IMR-90 (cell line): ENCODE measurements around the gene SIX5. TPM values are rescaled to one million over a fixed set of nuclear protein-coding genes. Genes with fewer than 3 reads are reported as not detected.
"Not testable (repeated sequence)": the region's sequence is repeated elsewhere in the genome, so short reads cannot be mapped to it uniquely, and the experiment has no call there.

Experiments used
- ATAC-seq: fragments of 200-7000 bp; cut with Tn5 transposase; 2 replicates; pipeline ENCODE4 v1.9.1; 2020; ENCODE audit warnings: low read depth, mild to moderate bottlenecking, moderate library complexity
- BruUV-seq: library from RNA; stranded (reverse); fragments of 400-500 nt; replicated peaks from 2 replicates; lab custom pipeline; 2021; lab: Mats Ljungman, UMichigan
- CTCF ChIA-PET: fragments of 300-600 bp; formaldehyde crosslinking; extraction: SDS; loops from one replicate; lab custom pipeline; 2021; ENCODE audit warnings: antibody characterized with exemption; lab: Yijun Ruan, JAX
- POLR2A ChIA-PET: fragments of 300-600 bp; sonication (Branson Sonifier 250); formaldehyde crosslinking; loops from one replicate; lab custom pipeline; 2022; ENCODE audit warnings: antibody characterized with exemption; ENCODE audit not compliant: unreplicated experiment; lab: Charles Lee
- DNase-seq: peaks from one replicate; pipeline ENCODE4 v3.0.0; 2013
- H2AFZ ChIP-seq: replicated peaks from 2 replicates; pipeline ENCODE3; 2013; ENCODE audit warnings: low read length, mild to moderate bottlenecking; ENCODE audit not compliant: poor library complexity
- H2AK5ac ChIP-seq: 2 replicates; pipeline ENCODE4 v1.6.1; 2013; ENCODE audit warnings: low read depth, low read length, inconsistent platforms
- H2AK9ac ChIP-seq: replicated peaks from 2 replicates; pipeline ENCODE3; 2013; ENCODE audit warnings: mild to moderate bottlenecking, low read depth, low read length, moderate library complexity; ENCODE audit not compliant: poor library complexity
- H2BK120ac ChIP-seq: 2 replicates; pipeline ENCODE4 v1.6.1; 2013; ENCODE audit warnings: low read depth, low read length, inconsistent platforms
- H2BK15ac ChIP-seq: 3 replicates; pipeline ENCODE4 v1.6.1; 2013; ENCODE audit warnings: low read depth, low read length, inconsistent platforms
- H2BK20ac ChIP-seq: 2 replicates; pipeline ENCODE4 v1.6.1; 2013; ENCODE audit warnings: low read depth, mild to moderate bottlenecking, inconsistent platforms, low read length, moderate library complexity
- H2BK5ac ChIP-seq: 2 replicates; pipeline ENCODE4 v1.6.1; 2013; ENCODE audit warnings: mild to moderate bottlenecking, low read depth, low read length, inconsistent platforms; ENCODE audit not compliant: poor library complexity, severe bottlenecking
- H3K14ac ChIP-seq: replicated peaks from 2 replicates; pipeline ENCODE4 v1.6.1; 2013; ENCODE audit warnings: low read depth, low read length, inconsistent platforms
- H3K18ac ChIP-seq: 2 replicates; pipeline ENCODE4 v1.6.1; 2013; ENCODE audit warnings: low read depth, low read length, control low read depth
- H3K23ac ChIP-seq: 2 replicates; pipeline ENCODE4 v1.6.1; 2013; ENCODE audit warnings: low read depth, low read length, inconsistent platforms
- H3K27ac ChIP-seq: 2 replicates; pipeline ENCODE4 v1.5.1; 2013; ENCODE audit warnings: mild to moderate bottlenecking, control low read depth, low read length; ENCODE audit not compliant: insufficient read depth
- H3K27me3 ChIP-seq: 2 replicates; pipeline ENCODE4 v1.6.1; 2013; ENCODE audit warnings: low read length; ENCODE audit not compliant: control insufficient read depth, insufficient read depth
- H3K36me3 ChIP-seq: 2 replicates; pipeline ENCODE4 v1.6.1; 2013; ENCODE audit warnings: low read length, mixed read lengths; ENCODE audit not compliant: control insufficient read depth, insufficient read depth
- H3K4ac ChIP-seq: 2 replicates; pipeline ENCODE4 v1.6.1; 2013; ENCODE audit warnings: low read depth, low read length, inconsistent platforms
- H3K4me1 ChIP-seq: 2 replicates; pipeline ENCODE4 v1.6.1; 2013; ENCODE audit warnings: low read length, mixed read lengths; ENCODE audit not compliant: control insufficient read depth, insufficient read depth
- H3K4me2 ChIP-seq: 2 replicates; pipeline ENCODE4 v1.6.1; 2013; ENCODE audit warnings: low read depth, mild to moderate bottlenecking, control low read depth, low read length, moderate library complexity
- H3K4me3 ChIP-seq: 2 replicates; pipeline ENCODE4 v1.5.1; 2013; ENCODE audit warnings: low read depth, mild to moderate bottlenecking, control low read depth, low read length, moderate library complexity; ENCODE audit not compliant: insufficient read depth
- H3K56ac ChIP-seq: 2 replicates; pipeline ENCODE4 v1.6.1; 2013; ENCODE audit warnings: low read length, inconsistent platforms; ENCODE audit not compliant: insufficient read depth; ENCODE audit errors: extremely low read depth
- H3K79me1 ChIP-seq, 2 experiments: 2 replicates each; pipeline ENCODE4 v1.6.1; 2013; ENCODE audit warnings: low read length in 2 of 2, inconsistent platforms in 1 of 2, low read depth in 1 of 2
- H3K9ac ChIP-seq: 2 replicates; pipeline ENCODE4 v1.6.1; 2013; ENCODE audit warnings: low read depth, low read length, control low read depth
- H3K9me1 ChIP-seq: 2 replicates; pipeline ENCODE4 v1.6.1; 2013; ENCODE audit warnings: low read length, inconsistent platforms; ENCODE audit not compliant: insufficient read depth
- H3K9me3 ChIP-seq: 2 replicates; pipeline ENCODE4 v1.6.1; 2013; ENCODE audit warnings: low read length; ENCODE audit not compliant: control insufficient read depth, insufficient read depth
- H4K20me1 ChIP-seq: 2 replicates; pipeline ENCODE4 v1.6.1; 2013; ENCODE audit warnings: low read length, inconsistent platforms; ENCODE audit not compliant: insufficient read depth
- H4K5ac ChIP-seq: 2 replicates; pipeline ENCODE4 v1.6.1; 2013; ENCODE audit warnings: mild to moderate bottlenecking, low read depth, low read length, control low read depth
- H4K8ac ChIP-seq, 2 experiments: 2 replicates each; pipeline ENCODE4 v1.6.1; 2013; ENCODE audit warnings: low read depth in 2 of 2, low read length in 2 of 2, control low read depth in 1 of 2, inconsistent platforms in 1 of 2
- H4K91ac ChIP-seq: 2 replicates; pipeline ENCODE4 v1.6.1; 2013; ENCODE audit warnings: low read depth, low read length, inconsistent platforms; ENCODE audit not compliant: insufficient read depth
- CHD1 ChIP-seq: IDR thresholded peaks from 2 replicates; pipeline ENCODE4 v1.6.1; 2012; ENCODE audit warnings: low read depth, low read length, improper control_type of control experiment
- FOS ChIP-seq: fragments of 150-350 bp; IDR thresholded peaks from 2 replicates; pipeline ENCODE4 v1.6.1; 2016; ENCODE audit warnings: low read depth, low read length
- MXI1 ChIP-seq: IDR thresholded peaks from 2 replicates; pipeline ENCODE4 v1.6.1; 2012; ENCODE audit warnings: low read depth, mild to moderate bottlenecking, low read length, moderate library complexity, borderline replicate concordance
- NFE2L2 ChIP-seq: fragments of 150-350 bp; IDR thresholded peaks from 2 replicates; pipeline ENCODE4 v1.6.1; 2016; ENCODE audit warnings: low read depth, mild to moderate bottlenecking, low read length
- RAD21 ChIP-seq: IDR thresholded peaks from 2 replicates; pipeline ENCODE4 v1.6.1; 2012; ENCODE audit warnings: low read length, improper control_type of control experiment
- SMC3 ChIP-seq: fragments of 150-350 bp; IDR thresholded peaks from 2 replicates; pipeline ENCODE4 v1.6.1; 2016; ENCODE audit warnings: low read depth, mild to moderate bottlenecking, antibody characterized with exemption, low read length, moderate library complexity
- WGBS, 2 experiments: methylation state at CpG; one replicate each; pipeline versions ENCODE4 v1.1.5 to v1.1.7; 2013; ENCODE audit warnings: missing lambda C conversion rate in 2 of 2; ENCODE audit not compliant: insufficient read length in 1 of 2; ENCODE audit errors: extremely low coverage in 2 of 2; 5-methylcytosine and 5-hydroxymethylcytosine counted together
- dilution Hi-C: fragments of 300-500 bp; cut with HindIII; formaldehyde crosslinking; loops from one replicate; pipeline ENCODE4 v1.14.3; 2018; ENCODE audit warnings: low sequenced_read_pairs; ENCODE audit not compliant: unreplicated experiment
- in situ Hi-C: fragments of 300-500 bp; cut with MboI; formaldehyde crosslinking; loops from 3 replicates; pipeline ENCODE4 v1.14.3; 2019; ENCODE audit warnings: low sequenced_read_pairs, inconsistent platforms, mixed read lengths
- intact Hi-C: fragments of 100-400 bp; cut with micrococcal nuclease; formaldehyde crosslinking; loops from 2 replicates; pipeline ENCODE4 v1.10.0; 2022
- polyA plus RNA-seq, 3 experiments: library from polyadenylated mRNA; depleted of rRNA; stranded (reverse); fragments of >200 nt; gene quantifications; 2 replicates each; pipeline ENCODE4 v1.2.3, GENCODE V29; 2012; ENCODE audit warnings: low replicate concordance in 1 of 3
- total RNA-seq: library from RNA; depleted of rRNA; stranded (reverse); fragments of >200 nt; gene quantifications from 2 replicates; pipeline ENCODE4 v1.2.3, GENCODE V29; 2012
- TF ChIP-seq, protein P1 (sequence below): fragments of 150-350 bp; IDR thresholded peaks from 2 replicates; pipeline ENCODE4 v1.6.1; 2016; ENCODE audit warnings: low read depth, mild to moderate bottlenecking, low read length, moderate library complexity, borderline replicate concordance

The SIX5 gene
- total and polyA plus RNA-seq, 2 of the 4 experiments (the other 2 are of a cell fraction), result 0.90 to 15.5 TPM

DNA sequence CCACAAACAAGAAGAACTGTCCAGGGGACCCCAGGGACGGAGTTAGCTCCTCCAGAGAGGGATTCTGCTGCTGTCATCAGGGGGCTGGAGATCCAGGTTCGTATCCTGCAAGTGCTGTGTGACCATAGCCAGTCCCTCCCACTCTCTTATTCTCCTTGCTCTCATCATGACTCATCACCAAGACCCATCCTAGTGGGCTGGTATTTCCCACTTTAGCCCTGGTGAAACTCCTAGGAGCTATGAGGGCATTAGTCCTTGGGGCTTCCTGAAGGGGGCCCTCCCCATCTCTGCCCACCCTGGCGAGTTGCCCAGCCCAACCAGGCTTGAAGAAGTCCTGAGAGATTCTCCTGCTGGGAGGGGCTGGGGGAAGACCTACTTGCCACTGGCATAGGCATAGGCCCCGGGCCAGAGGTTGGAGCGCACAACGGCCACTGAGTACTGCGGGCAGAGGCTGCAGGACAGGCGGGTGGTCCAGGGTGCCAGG, 31.1 kb upstream of the SIX5 start:
- 79% methylated on average over 2 of the region's 8 CpGs; no CpG with 5 or more reads in 1 of the 2 experiments for WGBS, 2 experiments
- intact Hi-C loops, result no loop called here

DNA sequence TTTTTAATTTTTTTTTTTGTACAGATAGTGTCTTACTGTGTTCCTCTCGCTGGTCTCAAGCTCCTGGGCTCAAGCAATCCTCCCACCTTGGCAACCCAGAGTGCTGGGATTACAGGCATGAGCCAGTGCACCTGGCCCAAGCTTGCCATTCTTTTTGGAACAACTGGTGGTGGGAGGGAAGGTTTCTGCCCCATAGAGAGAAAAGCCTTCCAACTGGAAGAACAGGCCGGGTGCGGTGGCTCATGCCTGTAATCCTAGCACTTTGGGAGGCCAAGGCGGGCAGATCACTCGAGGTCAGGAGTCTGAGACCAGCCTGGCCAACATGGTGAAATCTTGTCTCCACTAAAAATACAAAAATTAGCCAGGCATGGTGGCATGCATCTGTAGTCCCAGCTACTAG, 30.5 kb upstream of the SIX5 start:
- dilution Hi-C loops, H2AFZ ChIP-seq, DNase-seq, H4K5ac ChIP-seq, H2BK15ac ChIP-seq, ATAC-seq, H2AK9ac ChIP-seq, H3K27ac ChIP-seq, H3K18ac ChIP-seq, H3K4me2 ChIP-seq, H3K9me3 ChIP-seq, H3K27me3 ChIP-seq, H3K79me1 ChIP-seq, H3K23ac ChIP-seq, H2BK5ac ChIP-seq, H3K4me1 ChIP-seq, H4K8ac ChIP-seq, H3K4me3 ChIP-seq, H3K36me3 ChIP-seq, in situ Hi-C loops, H3K56ac ChIP-seq, H3K14ac ChIP-seq, H3K9ac ChIP-seq, H4K20me1 ChIP-seq, BruUV-seq, H3K9me1 ChIP-seq: not testable (repeated sequence)
- Histone ChIP-seq H2BK120ac (peak overlapping the region; percentile 60; the same call in 1 of the 2 replicates), H4K91ac (0 out of 2 replicates have a peak overlapping the region, but pooled peaks have one; percentile 3), H3K4ac (peak overlapping the region; percentile 34; the same call in 1 of the 2 replicates), H2AK5ac (peak overlapping the region; percentile 61; the same call in 1 of the 2 replicates), H2BK20ac (peak overlapping the region; percentile 52)
- intact Hi-C loops, result loop anchor here (1.0 kb wide), 1 partner anchor 29 kb away; no protein-coding TSS in a partner anchor
- WGBS, 2 experiments, result 80% methylated on average over 2 of the region's 5 CpGs; no CpG with 5 or more reads in 1 of the 2 experiments
- ChIA-PET POLR2A (interaction anchor here (0.5 kb wide), 1 partner anchor 30 kb away, joined by 3 read pairs; no protein-coding TSS in a partner anchor), CTCF (interaction anchor here (0.6 to 2.3 kb wide), 9 partner anchors 10 to 94 kb away, joined by 3 to 24 read pairs (median 5); partner anchors contain the start of genes DMPK and SIX5)

More for the DNA sequence above, 31.1 kb upstream of the SIX5 start:
- ATAC-seq, result peak; percentile 74
- no peak overlapping the region for H3K27ac ChIP-seq
- H2BK5ac ChIP-seq, result peak overlapping the region; percentile 17
- in situ Hi-C loops (no loop called here), dilution Hi-C loops (no loop called here)
- H4K20me1 ChIP-seq, result no peaks in the 10 kb centered on the region
- peaks cover 8% of the 10 kb centered on the region for H3K4me1 ChIP-seq
- H3K4me3 ChIP-seq, result no peak overlapping the region
- H3K4me2 ChIP-seq, result no peak overlapping the region
- peak overlapping the region; percentile 26; the same call in 1 of the 2 replicates for H2BK120ac ChIP-seq
- no peaks in the 10 kb centered on the region for H3K9me1 ChIP-seq
- H4K5ac ChIP-seq, result no peak overlapping the region
- no TSS peak for BruUV-seq
- no peak overlapping the region for H3K56ac ChIP-seq
- POLR2A ChIA-PET, result interaction anchor here (0.5 kb wide), 1 partner anchor 31 kb away, joined by 3 read pairs; no protein-coding TSS in a partner anchor
- no peak overlapping the region for H3K14ac ChIP-seq
- H4K8ac ChIP-seq, result peak overlapping the region in 1 of 2 experiments; percentile 30; a peak in 1 of 4 replicates
- H2BK15ac ChIP-seq, result no peak overlapping the region
- TF ChIP-seq CHD1 (no peak), RAD21 (no peak), SMC3 (no peak), NFE2L2 (peak; percentile 53; the same call in 1 of the 2 replicates), FOS (peak; percentile 72), MXI1 (no peak)
- TF ChIP-seq, protein P1, sequence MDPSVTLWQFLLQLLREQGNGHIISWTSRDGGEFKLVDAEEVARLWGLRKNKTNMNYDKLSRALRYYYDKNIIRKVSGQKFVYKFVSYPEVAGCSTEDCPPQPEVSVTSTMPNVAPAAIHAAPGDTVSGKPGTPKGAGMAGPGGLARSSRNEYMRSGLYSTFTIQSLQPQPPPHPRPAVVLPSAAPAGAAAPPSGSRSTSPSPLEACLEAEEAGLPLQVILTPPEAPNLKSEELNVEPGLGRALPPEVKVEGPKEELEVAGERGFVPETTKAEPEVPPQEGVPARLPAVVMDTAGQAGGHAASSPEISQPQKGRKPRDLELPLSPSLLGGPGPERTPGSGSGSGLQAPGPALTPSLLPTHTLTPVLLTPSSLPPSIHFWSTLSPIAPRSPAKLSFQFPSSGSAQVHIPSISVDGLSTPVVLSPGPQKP, result no peak
- DNase-seq, result peak; percentile 71
- CTCF ChIA-PET, result interaction anchor here (0.9 to 2.3 kb wide), 5 partner anchors 10 to 30 kb away, joined by 3 to 24 read pairs (median 6); partner anchors contain the start of genes DMPK and SIX5
- no peak overlapping the region for H3K9ac ChIP-seq
- H3K27me3 ChIP-seq, result no peaks in the 10 kb centered on the region
- H3K23ac ChIP-seq, result no peak overlapping the region
- H3K4ac ChIP-seq, result peak overlapping the region; percentile 53
- peak overlapping the region; percentile 69 for H2AFZ ChIP-seq
- peak overlapping the region; percentile 52 for H2BK20ac ChIP-seq
- no peaks in the 10 kb centered on the region for H3K9me3 ChIP-seq
- peak overlapping the region; percentile 61; the same call in 1 of the 2 replicates for H2AK5ac ChIP-seq
- H3K18ac ChIP-seq, result no peak overlapping the region
- 0 out of 4 replicates have a peak, but pooled peaks cover 0 to 5% of the 10 kb centered on the region in 2 experiments for H3K79me1 ChIP-seq
- no peak overlapping the region; the same call in 1 of the 2 replicates for H4K91ac ChIP-seq
- peak overlapping the region; percentile 91 for H2AK9ac ChIP-seq
- H3K36me3 ChIP-seq, result no peaks in the 10 kb centered on the region
